ENCODE results near the gene ZNF284.
A peak's percentile ranks its signal among the peaks of the same experiment; 100 is the strongest.

Gene ZNF284

DNA sequence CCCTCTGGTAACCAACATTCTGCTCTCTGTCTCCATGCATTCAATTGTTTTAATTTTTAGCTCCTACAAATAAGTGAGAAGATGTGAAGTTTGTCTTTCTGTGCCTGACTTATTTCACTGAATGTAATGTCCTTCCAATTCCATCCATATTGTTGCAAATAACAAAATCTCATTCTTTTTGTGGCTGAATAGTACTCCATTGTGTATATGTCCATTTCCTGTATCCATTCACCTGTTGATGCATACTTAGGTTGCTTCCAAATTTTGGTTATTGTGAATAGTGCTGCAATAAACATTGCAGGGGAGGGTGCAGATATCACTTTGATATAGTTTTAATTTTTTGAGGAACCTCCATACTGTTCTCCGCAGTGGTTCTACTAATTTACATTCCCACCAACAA lies 2.5 kb upstream of the ZNF284 start:
- no peak overlapping the region for H3K4me3 ChIP-seq (ENCODE audit: low read depth, low read length)
- no peak for DNase-seq (ENCODE audit: low read depth)
- TF ChIP-seq, protein P1, sequence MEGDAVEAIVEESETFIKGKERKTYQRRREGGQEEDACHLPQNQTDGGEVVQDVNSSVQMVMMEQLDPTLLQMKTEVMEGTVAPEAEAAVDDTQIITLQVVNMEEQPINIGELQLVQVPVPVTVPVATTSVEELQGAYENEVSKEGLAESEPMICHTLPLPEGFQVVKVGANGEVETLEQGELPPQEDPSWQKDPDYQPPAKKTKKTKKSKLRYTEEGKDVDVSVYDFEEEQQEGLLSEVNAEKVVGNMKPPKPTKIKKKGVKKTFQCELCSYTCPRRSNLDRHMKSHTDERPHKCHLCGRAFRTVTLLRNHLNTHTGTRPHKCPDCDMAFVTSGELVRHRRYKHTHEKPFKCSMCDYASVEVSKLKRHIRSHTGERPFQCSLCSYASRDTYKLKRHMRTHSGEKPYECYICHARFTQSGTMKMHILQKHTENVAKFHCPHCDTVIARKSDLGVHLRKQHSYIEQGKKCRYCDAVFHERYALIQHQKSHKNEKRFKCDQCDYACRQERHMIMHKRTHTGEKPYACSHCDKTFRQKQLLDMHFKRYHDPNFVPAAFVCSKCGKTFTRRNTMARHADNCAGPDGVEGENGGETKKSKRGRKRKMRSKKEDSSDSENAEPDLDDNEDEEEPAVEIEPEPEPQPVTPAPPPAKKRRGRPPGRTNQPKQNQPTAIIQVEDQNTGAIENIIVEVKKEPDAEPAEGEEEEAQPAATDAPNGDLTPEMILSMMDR (IDR thresholded peaks at IDR 0.05; ENCODE audit: low read depth, low read length, missing control alignments) = no peak

DNA sequence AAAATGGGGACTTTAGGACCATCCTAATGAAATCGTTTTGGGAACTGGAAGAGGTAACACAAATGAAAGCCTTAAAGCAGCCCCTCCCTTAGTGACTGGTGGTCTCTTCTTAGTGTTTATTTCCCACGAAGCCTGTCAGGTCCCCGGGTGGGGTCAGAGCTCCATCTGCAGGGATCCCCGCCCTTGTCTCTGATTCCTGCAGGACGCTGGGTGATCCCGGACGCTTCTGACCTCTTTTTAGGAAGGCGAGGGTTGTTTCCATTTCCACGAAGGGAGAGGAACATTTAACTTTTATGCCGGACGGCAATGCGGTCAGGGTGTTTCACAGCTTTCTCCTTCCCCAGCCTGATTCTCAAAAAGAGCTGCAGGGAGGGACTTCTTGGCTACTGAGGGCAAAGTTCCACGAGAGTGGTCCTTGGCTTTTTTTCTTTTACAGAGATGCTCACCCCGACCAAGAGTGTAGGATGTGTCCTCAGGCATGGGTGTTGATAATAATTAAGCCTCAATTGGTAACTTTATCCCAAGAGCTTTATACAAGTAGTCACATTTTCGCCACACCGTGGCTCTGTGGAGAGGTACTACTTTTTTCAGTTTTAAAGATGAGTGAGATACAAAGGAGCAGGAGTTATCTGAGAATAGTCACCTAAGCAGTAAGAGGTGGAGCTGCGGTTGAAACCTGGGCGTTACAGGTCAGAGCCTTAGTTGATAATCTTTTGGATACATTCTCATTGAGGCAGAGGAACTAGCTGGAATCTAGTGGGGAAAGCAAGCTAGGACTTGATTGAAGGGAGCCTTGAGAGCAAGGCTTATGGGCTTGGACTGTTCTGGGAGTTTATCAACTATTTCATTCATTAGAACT lies 813 bp downstream of the ZNF284 start:
- peak overlapping the region; percentile 70 for H3K4me3 ChIP-seq (ENCODE audit: low read depth, low read length)
- no peak for DNase-seq (ENCODE audit: low read depth)
- TF ChIP-seq, protein P1 (IDR thresholded peaks at IDR 0.05; ENCODE audit: low read depth, low read length, missing control alignments) = no peak

DNA sequence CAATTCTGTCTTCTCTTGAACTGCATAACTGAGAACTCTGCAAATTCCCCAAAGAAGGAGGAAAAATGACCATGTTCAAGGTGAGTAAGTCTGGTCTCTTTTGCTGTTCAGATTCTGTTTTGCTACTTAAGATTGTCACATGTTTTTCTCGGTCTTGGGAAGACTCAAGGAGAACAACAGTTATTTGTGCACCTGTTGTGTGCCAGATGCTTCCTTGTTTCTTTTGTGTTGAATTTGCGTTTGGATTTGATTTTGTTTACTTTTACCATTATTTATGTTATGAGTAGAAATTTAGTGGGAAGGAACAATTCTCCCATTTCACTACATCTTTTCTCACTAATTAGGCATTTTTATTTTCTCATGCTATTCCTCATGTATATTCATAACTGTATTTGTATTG lies 4.4 kb downstream of the ZNF284 start:
- DNase-seq (ENCODE audit: low read depth) = no peak
- TF ChIP-seq, protein P1 (IDR thresholded peaks at IDR 0.05; ENCODE audit: low read depth, low read length, missing control alignments) = no peak
- H3K4me3 ChIP-seq (ENCODE audit: low read depth, low read length) = no peak overlapping the region

DNA sequence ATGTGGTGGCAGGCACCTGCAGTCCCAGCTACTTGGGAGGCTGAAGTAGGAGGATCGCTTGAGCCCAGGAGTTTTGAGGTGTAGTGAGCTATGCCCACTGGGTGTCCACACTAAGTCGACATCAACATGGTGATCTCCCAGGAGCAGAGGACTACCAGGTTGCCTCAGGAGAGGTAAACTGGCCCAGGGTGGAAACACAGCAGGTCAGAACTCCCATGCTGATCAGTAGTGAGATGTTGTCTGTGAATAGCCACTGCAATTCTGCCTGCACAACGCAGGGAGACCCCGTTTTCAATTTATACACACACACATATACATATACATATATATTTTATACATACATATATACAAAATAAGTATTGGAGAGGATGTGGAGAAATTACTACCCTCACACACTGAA lies 20.1 kb downstream of the ZNF284 start:
- H3K4me3 ChIP-seq (ENCODE audit: low read depth, low read length) = no peak overlapping the region
- TF ChIP-seq, protein P1 (IDR thresholded peaks at IDR 0.05; ENCODE audit: low read depth, low read length, missing control alignments) = no peak
- no peak for DNase-seq (ENCODE audit: low read depth)

DNA sequence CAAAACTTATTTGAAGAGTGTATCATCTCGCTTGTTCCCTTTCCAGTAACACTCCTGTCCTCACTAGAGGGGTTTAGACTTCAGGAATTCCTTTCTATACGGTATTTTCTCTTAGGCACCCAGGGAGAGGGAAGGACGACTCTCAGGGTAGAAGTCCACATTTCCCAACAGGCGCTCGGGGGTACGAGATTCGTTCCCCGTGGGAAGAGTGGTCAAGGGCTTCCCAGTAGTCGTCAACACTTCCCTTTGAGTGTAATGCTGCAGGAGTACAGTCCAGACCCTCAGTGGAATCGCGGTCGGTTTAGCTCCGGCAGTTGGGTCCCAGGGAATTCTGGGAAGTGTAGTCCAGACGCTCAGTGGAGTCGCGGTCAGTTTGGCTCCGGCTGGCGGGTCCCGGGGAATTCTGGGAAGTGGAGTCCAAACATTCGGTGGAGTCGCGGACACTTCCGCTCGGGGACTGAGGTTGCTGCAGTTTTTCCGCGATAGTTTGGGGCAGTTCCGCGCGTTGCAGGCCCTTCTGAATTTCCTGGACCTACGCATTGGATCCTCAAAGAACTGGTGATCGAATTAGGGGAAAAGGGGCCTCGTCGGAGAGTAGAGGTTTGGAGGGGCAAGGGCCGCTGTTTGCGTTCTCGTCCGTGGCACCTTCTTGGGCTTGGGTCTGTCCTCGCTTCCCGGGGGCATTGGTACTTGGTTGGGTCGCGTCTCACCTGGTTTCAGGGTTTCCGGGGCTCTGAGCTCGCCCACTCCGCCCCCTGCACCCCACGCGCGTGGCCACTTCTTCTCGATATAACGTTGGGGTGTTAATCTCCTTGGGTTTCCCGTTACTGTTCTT lies 22.2 kb downstream of the ZNF284 start, which contains the start of gene ZNF224:
Gene ZNF224, plus strand, starts transcription at position 431 of the 835 bp plus-strand sequence. CDS start 3,513 bp downstream, outside the sequence.
- peak; percentile 81 for DNase-seq (ENCODE audit: low read depth)
- TF ChIP-seq, protein P1 (IDR thresholded peaks at IDR 0.05; ENCODE audit: low read depth, low read length, missing control alignments) = no peak
- H3K4me3 ChIP-seq (ENCODE audit: low read depth, low read length) = peak within 1 kb of the TSS; percentile 90

DNA sequence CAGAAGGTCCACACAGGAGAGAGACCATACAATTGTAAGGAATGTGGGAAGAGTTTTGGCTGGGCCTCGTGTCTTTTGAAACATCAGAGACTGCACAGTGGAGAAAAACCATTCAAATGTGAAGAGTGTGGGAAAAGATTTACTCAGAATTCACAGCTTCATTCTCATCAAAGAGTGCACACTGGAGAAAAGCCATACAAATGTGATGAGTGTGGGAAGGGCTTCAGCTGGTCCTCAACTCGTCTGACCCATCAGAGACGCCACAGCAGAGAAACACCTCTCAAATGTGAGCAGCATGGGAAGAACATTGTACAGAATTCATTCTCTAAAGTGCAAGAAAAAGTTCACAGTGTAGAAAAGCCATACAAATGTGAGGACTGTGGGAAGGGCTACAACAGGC lies 35.8 kb downstream of the ZNF284 start:
- TF ChIP-seq, protein P1 (IDR thresholded peaks at IDR 0.05; ENCODE audit: low read depth, low read length, missing control alignments) = no peak
- no peak for DNase-seq (ENCODE audit: low read depth)
- no peak overlapping the region for H3K4me3 ChIP-seq (ENCODE audit: low read depth, low read length)

Measured in GM12864 (cell line).